Left colon (tissue), 2 donors: ENCODE data around the gene IAH1. TPM values are rescaled to one million over a fixed set of nuclear protein-coding genes. Genes with fewer than 3 reads are reported as not detected.

ENCODE experiments used
- ATAC-seq: fragments of 200-7000 bp; cut with Tn5 transposase; one replicate; pipeline ENCODE4 v1.9.1; 2020; ENCODE audit warnings: mild to moderate bottlenecking, moderate library complexity
- DNase-seq, 2 donors: peaks; one replicate each; pipeline ENCODE4 v3.0.0-alpha.2; 2020
- intact Hi-C, 2 donors: fragments of 100-400 bp; cut with DNase I in 1 of 2; cut with micrococcal nuclease in 1 of 2; formaldehyde crosslinking; loops; one replicate each; pipeline versions ENCODE4 v1.11.2 to v1.14.0; 2022; cut with DNase I, micrococcal nuclease
- total RNA-seq, 2 donors: library from RNA; stranded (reverse); fragmentation: NEBNext Ultra II Directional; extraction: Animal tissue kit (Norgen Biotek cat#: 25700); gene quantifications; one replicate each; pipeline ENCODE4 v1.2.1, GENCODE V29; 2021
- donor health status: DM: no; HTN: no; CAD: no.
- donor health status: DM: yes; HTN: yes; CAD: no.

Gene IAH1
- total RNA-seq, 2 donors from 2014 or later = 44.7 to 47.5 TPM

DNA sequence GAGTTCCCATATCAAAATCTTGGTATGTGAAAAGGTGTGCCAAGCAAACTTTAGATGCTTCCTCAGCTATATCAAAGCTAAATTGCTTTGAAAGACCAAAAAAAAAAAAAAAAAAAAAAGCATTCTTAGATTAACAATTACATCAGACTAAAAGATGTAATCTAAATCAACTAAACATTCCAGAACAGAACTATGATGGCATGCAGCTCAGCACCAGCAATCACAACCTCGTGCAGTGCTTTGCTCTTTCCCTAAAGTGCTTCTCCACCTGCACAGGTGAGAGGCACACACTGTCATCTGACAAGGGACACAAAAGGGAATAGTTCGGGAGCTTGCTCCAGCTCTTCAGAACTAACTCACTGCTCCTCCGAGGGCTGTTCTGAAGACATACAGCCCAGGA lies 43.8 kb downstream of the IAH1 start:
- DNase-seq = no peak

DNA sequence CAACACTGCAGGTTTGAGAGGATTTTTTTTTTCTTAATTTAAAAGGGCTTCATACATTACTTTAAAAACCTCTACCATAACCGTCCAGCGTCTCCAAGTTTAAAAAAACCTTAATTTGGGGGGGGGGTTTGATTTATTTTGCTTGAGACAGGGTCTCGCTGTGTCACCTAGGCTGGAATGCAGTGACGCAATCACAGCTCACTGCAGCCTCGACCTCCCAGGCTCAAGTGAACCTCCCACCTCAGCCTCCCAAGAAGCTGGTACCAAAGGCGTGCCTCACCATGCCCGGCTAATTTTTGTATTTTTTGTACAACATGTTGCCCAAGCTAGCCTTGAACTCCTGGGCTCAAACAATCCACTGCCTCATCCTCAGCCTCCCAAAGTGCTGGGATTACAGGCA lies 44.4 kb downstream of the IAH1 start:
- no peak for ATAC-seq
- intact Hi-C loops = no loop called here
- no peak for DNase-seq

More for the DNA sequence above, 43.8 kb downstream of the IAH1 start:
- no peak for ATAC-seq
- intact Hi-C loops = no loop called here

DNA sequence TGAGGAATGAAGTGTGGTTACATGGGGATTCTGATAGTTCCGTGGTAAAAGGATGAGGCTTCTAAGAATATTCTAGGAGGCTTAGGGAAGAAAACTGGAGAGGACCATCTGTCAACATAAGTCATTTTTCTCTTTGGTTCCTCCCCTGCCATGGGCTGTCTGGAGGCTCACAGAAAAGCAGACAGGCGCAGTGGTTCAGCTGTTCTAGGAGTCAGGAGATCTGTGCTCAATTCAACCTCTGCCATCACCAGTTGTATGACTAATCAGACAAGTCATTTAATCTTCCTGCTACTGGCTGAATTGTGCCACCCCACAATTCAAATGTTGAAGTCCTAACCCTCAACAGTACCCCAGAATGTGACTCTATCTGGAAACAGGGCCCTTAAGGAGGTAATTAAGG lies 44.9 kb downstream of the IAH1 start:
- DNase-seq = no peak
- ATAC-seq = no peak
- intact Hi-C loops = no loop called here

DNA sequence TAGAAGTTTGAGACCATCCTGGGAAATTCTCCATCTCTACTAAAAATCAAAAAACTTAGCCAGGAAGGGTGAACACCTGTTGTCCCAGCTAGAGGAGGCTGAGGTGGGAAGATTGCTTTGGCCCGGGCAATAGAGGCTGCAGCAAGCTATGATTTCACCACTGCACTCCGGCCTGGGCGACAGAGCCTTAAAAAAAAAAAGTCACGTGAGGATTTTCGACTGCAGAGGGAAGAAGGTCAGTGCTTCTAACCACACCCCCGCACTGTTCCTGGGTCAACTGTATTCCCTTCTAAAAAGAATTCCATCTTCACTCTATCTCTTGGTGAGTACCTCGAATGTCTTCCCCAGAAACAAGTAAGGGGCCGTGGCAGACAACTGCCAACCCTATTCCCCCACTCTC lies 49.9 kb downstream of the IAH1 start:
- DNase-seq (no peak), ATAC-seq (no peak)
- intact Hi-C loops = no loop called here

DNA sequence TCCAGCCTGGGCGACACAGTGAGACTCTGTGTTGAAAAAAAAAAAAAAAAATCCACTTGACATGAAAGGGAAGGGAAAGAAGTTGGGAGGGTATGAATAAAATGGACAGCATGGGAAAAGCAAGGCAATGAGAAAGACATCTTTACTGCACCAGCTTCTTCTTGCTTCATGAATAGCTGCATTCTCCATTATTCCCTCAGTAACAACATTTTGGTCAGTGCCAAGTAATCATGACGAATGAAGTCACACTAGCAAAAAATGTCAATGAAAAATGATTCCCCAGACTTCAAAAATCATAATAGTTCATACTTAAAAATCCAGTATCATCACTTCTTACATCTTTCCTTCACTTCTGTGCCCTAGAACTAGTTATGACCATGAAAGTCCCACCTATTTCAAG lies 50.9 kb downstream of the IAH1 start:
- intact Hi-C loops = no loop called here
- DNase-seq (no peak), ATAC-seq (no peak)

DNA sequence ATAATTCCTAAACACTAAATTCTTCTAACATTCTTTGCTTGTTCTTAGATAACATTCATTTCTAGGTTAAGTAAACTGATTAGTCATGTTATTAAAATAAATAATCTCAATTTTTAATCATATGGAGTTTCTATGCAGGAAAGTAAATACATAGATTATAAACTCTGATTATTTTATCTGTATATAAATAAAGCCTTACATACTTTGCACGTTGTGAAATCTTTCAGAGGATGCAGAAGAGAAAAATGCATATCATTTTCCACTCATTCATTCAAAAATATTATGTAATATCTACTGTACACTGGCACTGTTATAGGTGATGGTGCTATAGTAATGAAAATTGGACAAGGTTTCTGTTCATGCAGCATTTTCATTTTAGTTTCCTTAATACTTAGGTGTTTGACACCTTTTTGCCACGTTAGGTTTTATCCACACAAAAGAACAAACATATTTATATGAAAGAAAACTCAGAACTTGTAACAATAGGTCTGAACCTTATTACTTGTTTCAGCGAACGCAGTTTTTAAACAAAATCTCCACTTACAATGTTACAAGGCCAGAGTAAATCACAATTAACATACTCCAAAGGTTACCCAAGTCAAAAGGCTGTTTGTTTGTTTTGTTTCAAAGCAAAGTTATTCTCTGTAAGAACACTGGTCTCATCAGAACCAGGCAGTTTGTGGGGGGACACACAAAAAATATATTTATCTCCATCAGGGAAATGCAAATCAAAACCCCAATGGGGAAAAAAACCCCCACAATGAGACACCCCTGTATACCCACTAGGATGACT lies 53.8 kb downstream of the IAH1 start:
- intact Hi-C loops = no loop called here
- ATAC-seq (no peak), DNase-seq (no peak)

DNA sequence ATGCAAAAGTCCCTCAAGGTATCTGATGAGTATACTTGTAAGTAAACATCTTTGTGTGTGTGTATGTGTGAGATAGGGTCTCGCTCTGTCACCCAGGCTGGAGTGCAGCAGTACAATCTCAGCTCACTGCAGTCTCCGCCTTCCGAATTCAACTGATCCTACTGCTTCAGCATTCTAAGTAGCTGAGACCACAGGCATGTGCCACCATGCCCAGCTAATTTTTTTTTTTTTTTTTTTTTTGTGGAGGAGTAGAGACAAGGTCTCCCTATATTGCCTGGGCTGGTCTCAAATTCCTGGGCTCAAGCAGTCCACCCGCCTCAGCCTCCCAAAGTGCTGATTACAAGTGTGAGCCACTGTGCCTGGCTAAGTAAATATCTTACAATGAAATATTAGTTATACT lies 58.1 kb downstream of the IAH1 start:
- ATAC-seq = no peak
- intact Hi-C loops = no loop called here
- no peak for DNase-seq

DNA sequence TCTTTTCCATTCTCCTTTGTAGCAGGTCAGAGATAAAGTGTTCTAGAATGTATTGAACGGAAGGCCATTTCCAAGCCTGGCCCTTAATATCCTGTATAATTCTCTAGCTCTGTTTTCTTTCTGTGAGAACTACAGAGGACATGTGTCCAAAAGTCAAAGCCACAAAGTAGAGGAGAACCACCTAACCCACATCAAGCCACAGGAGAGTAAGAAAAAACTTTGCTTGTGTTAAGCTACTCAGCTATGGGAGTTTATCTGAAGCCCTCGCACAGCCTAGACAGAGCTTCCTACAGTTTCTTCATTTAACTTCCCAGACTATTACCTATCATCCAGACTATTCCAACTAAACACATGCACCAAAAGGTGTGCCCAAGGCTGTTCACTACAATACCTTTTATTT lies 59.3 kb downstream of the IAH1 start:
- intact Hi-C loops = no loop called here
- no peak for DNase-seq
- no peak for ATAC-seq

DNA sequence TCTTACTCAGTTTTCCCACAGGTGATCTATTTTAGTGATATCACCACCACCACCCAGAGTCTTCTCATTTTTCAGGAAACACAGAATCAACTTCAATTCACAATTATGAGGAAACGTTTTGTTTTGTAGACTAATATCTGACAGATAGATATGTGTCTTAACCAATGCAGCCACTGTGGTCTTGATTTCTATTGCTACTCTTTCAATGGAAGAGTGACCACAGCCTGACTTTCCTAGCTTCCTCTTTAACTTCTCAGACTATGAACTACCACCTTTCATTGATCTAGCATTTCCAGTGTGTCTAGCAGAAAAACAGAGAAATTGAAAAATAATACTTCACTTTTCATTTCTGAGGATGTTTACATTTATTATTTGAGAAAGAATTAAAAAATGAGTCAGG lies 60.8 kb downstream of the IAH1 start:
- DNase-seq (no peak), ATAC-seq (no peak)
- intact Hi-C loops = no loop called here

DNA sequence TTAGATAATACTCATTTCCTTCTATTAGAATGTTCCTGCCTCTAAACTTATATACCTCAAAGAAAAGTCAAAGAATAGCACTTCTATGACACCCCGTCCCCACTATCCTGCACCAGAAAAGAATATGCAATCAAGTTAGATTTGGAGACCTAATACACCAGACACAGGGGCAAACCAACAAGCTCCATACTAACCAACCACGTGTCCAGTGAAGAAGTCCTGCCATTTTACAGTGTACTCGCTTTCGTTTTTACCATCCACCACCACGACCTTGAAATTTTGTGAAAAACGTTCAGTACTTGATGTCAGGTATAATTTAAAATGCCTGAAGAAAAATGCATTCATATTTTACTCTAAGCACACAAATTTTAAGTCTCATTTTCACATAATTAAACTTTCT lies 62.2 kb downstream of the IAH1 start:
- DNase-seq (no peak), ATAC-seq (no peak)
- intact Hi-C loops = no loop called here

DNA sequence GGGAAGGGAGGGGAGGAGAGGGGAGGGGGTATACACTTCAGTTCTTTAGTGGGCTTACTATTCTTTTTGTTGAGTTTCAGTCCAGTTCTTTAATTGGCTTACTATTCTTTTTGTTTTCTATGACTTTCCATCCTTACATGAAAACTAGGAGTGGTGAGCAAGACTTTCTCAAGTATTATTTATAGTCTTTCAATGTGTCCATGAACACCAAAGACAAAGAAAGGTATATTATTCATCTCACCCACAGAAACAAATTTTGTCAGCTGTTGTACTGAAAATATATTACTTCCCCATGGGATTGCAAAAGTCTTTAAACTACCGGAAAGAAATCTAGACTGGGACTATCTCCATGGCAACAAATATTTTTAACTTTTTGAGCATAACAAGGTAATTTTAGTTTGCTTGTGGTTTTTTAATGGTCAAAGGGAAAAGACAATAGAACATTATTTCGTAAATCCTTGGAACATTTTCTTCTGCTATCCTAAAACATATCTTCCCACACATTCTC lies 63.7 kb downstream of the IAH1 start:
- ATAC-seq (no peak), DNase-seq (no peak)
- intact Hi-C loops = no loop called here

Other genes with a start within 250 kb of the IAH1 start
- gene ITGB1BP1, start 51.0 kb upstream of the IAH1 start, total RNA-seq = 10 to 100 TPM; 43.1 to 51.3 TPM
- gene CPSF3, start 50.9 kb upstream of the IAH1 start, total RNA-seq = 10 to 100 TPM; 17.7 to 20.0 TPM
- gene ADAM17, start 81.3 kb downstream of the IAH1 start, total RNA-seq = 10 to 100 TPM; 21.3 to 22.0 TPM
- 100 to 1,000 TPM; 163 to 227 TPM for gene YWHAQ, start 156.4 kb downstream of the IAH1 start, total RNA-seq